ENCODE results near the gene IL12B. TPM values are rescaled to one million over a fixed set of nuclear protein-coding genes. Genes with fewer than 3 reads are reported as not detected.

IL12B gene
- total RNA-seq, 2 experiments from 2014 or later = not detected

DNA sequence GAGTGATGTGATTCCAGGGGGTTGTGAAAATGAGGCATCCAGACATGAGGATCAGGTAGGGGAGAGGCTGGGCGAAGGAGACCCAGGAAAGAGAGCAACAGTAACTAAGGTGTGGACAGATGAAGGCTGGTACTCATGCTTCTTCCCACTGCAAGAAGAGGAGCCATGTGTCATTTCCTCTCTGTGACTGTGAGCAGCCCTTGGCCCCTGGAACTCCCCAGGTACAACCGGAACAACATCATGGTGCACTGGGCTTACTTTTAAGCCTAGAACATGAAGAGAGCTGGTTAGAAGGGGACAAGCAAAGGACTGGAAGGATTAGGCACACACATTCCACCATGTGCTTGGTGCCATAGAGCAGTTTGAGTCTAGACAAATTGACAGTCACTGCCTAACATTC is 10.9 kb upstream of the IL12B start:
- DNase-seq = peak in 2 of 14 experiments; percentile 14 to 41
- no peaks in the 10 kb centered on the region for H3K27me3 ChIP-seq (ENCODE audit: control insufficient read depth in 1 of 2, insufficient read depth in 2 of 2, low read length in 2 of 2)
- TF ChIP-seq, protein P1, sequence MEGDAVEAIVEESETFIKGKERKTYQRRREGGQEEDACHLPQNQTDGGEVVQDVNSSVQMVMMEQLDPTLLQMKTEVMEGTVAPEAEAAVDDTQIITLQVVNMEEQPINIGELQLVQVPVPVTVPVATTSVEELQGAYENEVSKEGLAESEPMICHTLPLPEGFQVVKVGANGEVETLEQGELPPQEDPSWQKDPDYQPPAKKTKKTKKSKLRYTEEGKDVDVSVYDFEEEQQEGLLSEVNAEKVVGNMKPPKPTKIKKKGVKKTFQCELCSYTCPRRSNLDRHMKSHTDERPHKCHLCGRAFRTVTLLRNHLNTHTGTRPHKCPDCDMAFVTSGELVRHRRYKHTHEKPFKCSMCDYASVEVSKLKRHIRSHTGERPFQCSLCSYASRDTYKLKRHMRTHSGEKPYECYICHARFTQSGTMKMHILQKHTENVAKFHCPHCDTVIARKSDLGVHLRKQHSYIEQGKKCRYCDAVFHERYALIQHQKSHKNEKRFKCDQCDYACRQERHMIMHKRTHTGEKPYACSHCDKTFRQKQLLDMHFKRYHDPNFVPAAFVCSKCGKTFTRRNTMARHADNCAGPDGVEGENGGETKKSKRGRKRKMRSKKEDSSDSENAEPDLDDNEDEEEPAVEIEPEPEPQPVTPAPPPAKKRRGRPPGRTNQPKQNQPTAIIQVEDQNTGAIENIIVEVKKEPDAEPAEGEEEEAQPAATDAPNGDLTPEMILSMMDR (IDR thresholded peaks at IDR 0.05) = no peak
- H3K36me3 ChIP-seq (ENCODE audit: insufficient read depth, low read length) = no peaks in the 10 kb centered on the region
- Mint-ChIP-seq H3K27ac (peak overlapping the region; percentile 2), H3K4me1 (ENCODE audit: low read depth) (peaks cover 56% of the 10 kb centered on the region), H3K9me3 (no peaks in the 10 kb centered on the region), H3K4me3 (no peak overlapping the region), H3K27me3 (no peaks in the 10 kb centered on the region), H3K36me3 (ENCODE audit: low read depth) (no peaks in the 10 kb centered on the region)
- H3K4me1 ChIP-seq (ENCODE audit: insufficient read depth, low read length) = peaks cover 65% of the 10 kb centered on the region
- H3K4me3 ChIP-seq (ENCODE audit: low read length) = no peak overlapping the region
- ATAC-seq (ENCODE audit: poor library complexity) = no peak
- intact Hi-C loops (cut with DNase I, micrococcal nuclease) = no loop called here
- ChIA-PET CTCF (interaction anchor here (0.6 to 1.4 kb wide), 4 partner anchors 12 to 681 kb away, joined by 3 to 4 read pairs (median 4); no protein-coding TSS in a partner anchor), POLR2A (interaction anchor here (0.9 to 1.0 kb wide), 2 partner anchors 9 to 71 kb away, joined by 5 read pairs; no protein-coding TSS in a partner anchor)
- H3K9me3 ChIP-seq (ENCODE audit: control insufficient read depth in 1 of 2, insufficient read depth in 1 of 2, low read length in 2 of 2) = peaks cover 0 to 5% of the 10 kb centered on the region in 2 experiments
- H3K27ac ChIP-seq (ENCODE audit: low read depth in 1 of 2, low read length in 2 of 2) = no peak overlapping the region

DNA sequence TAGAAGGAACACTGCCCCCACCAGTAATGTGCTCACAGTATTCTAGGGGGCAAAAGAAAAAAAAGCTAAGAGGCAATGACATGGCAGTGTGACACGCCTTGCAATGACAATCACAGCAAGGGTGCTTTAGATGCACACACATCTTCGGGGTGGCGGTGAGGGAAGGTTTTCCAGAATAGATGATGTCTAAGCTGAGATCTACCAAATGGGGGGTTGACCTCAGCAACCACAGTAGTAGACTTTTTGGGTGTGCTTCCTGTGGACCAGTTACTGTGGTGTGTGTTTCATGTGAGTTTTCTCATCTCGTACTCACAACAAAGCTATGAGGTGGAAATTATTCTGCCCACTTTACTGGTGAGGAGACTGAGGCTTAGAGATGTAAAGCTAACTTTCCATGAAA is 10.2 kb upstream of the IL12B start:
- Mint-ChIP-seq H3K4me1 (ENCODE audit: low read depth) (peaks cover 56% of the 10 kb centered on the region), H3K27ac (peak overlapping the region; percentile 2), H3K36me3 (ENCODE audit: low read depth) (no peaks in the 10 kb centered on the region), H3K4me3 (no peak overlapping the region), H3K27me3 (no peaks in the 10 kb centered on the region), H3K9me3 (no peaks in the 10 kb centered on the region)
- POLR2A ChIA-PET = interaction anchor here (1.0 kb wide), 1 partner anchor 72 kb away, joined by 5 read pairs; no protein-coding TSS in a partner anchor
- DNase-seq = peak in 4 of 14 experiments; percentile 13 to 57 (median 44)
- H3K36me3 ChIP-seq (ENCODE audit: insufficient read depth, low read length) = no peaks in the 10 kb centered on the region
- no peak overlapping the region for H3K4me3 ChIP-seq (ENCODE audit: low read length)
- TF ChIP-seq, protein P1 (IDR thresholded peaks at IDR 0.05) = no peak
- ATAC-seq (ENCODE audit: poor library complexity) = no peak
- peaks cover 65% of the 10 kb centered on the region for H3K4me1 ChIP-seq (ENCODE audit: insufficient read depth, low read length)
- CTCF ChIA-PET = interaction anchor here (0.6 to 1.0 kb wide), 2 partner anchors 9 to 69 kb away, joined by 3 to 4 read pairs; no protein-coding TSS in a partner anchor
- H3K27ac ChIP-seq (ENCODE audit: low read depth in 1 of 2, low read length in 2 of 2) = no peak overlapping the region
- intact Hi-C loops (cut with DNase I, micrococcal nuclease) = no loop called here
- no peaks in the 10 kb centered on the region for H3K27me3 ChIP-seq (ENCODE audit: control insufficient read depth in 1 of 2, insufficient read depth in 2 of 2, low read length in 2 of 2)
- H3K9me3 ChIP-seq (ENCODE audit: control insufficient read depth in 1 of 2, insufficient read depth in 1 of 2, low read length in 2 of 2) = peaks cover 0 to 5% of the 10 kb centered on the region in 2 experiments

DNA sequence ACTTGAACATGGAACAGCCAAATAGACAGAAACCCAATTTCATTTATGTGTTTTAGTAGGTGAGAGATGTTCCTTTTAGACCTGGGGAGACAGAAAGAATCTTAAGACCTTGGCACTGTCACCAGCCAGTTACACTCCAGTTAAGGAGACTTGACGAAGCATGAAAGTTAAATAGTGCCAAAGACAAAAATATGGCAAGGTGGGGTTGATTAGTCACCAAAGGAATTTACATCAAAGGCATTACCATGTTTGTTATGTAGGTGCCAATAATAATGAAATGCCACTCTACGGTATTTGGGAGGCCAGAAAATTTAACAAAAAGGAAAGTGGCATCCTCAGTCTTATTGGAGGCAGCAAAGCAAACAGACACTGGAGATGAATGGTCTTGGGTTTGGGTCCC is 9.2 kb upstream of the IL12B start:
- TF ChIP-seq, protein P1 (IDR thresholded peaks at IDR 0.05) = no peak
- intact Hi-C loops (cut with DNase I, micrococcal nuclease) = loop anchor here in 1 of 2 experiments (10.0 kb wide), 1 partner anchor 75 kb away; no protein-coding TSS in a partner anchor
- no peak for DNase-seq
- Mint-ChIP-seq H3K36me3 (ENCODE audit: low read depth) (no peaks in the 10 kb centered on the region), H3K4me1 (ENCODE audit: low read depth) (peaks cover 56% of the 10 kb centered on the region), H3K4me3 (no peak overlapping the region), H3K27ac (no peak overlapping the region), H3K27me3 (no peaks in the 10 kb centered on the region), H3K9me3 (no peaks in the 10 kb centered on the region)
- Histone ChIP-seq H3K27ac (ENCODE audit: low read depth in 1 of 2, low read length in 2 of 2) (no peak overlapping the region), H3K9me3 (ENCODE audit: control insufficient read depth in 1 of 2, insufficient read depth in 1 of 2, low read length in 2 of 2) (peaks cover 0 to 2% of the 10 kb centered on the region in 2 experiments), H3K4me3 (ENCODE audit: low read length) (no peak overlapping the region), H3K4me1 (ENCODE audit: insufficient read depth, low read length) (peaks cover 62% of the 10 kb centered on the region), H3K27me3 (ENCODE audit: control insufficient read depth in 1 of 2, insufficient read depth in 2 of 2, low read length in 2 of 2) (no peaks in the 10 kb centered on the region), H3K36me3 (ENCODE audit: insufficient read depth, low read length) (no peaks in the 10 kb centered on the region)
- POLR2A ChIA-PET = interaction anchor here (0.7 kb wide), 1 partner anchor 10 kb away, joined by 4 read pairs; no protein-coding TSS in a partner anchor
- CTCF ChIA-PET = interaction anchor here (0.7 kb wide), 1 partner anchor 12 kb away, joined by 4 read pairs; no protein-coding TSS in a partner anchor
- no peak for ATAC-seq (ENCODE audit: poor library complexity)
